B cell (primary cell): ENCODE measurements around the gene TBC1D1. TPM values are rescaled to one million over a fixed set of nuclear protein-coding genes. Genes with fewer than 3 reads are reported as not detected.

Experiments
- ATAC-seq: fragments of 200-7000 bp; cut with Tn5 transposase; one replicate; pipeline ENCODE4 v1.10.0; 2021; ENCODE audit warnings: low read depth, mild to moderate bottlenecking, moderate number of reproducible peaks, moderate library complexity
- CTCF ChIA-PET: fragments of 350-600 bp; sonication (Branson Sonifier 250); formaldehyde crosslinking; loops from one replicate; lab custom pipeline; 2021; ENCODE audit warnings: antibody characterized with exemption, inconsistent platforms; lab: Charles Lee
- POLR2A ChIA-PET: fragments of 350-600 bp; sonication (Branson Sonifier 250); formaldehyde crosslinking; loops from one replicate; lab custom pipeline; 2021; ENCODE audit warnings: antibody characterized with exemption; lab: Charles Lee
- DNase-seq: peaks from one replicate; pipeline ENCODE4 v3.0.0; 2013
- H2AFZ ChIP-seq: 2 replicates; pipeline ENCODE4 v1.6.1; 2012; ENCODE audit warnings: mild to moderate bottlenecking, low read depth, low read length; ENCODE audit not compliant: insufficient read depth, poor library complexity, severe bottlenecking
- H3K27ac ChIP-seq, 2 donors: 1 replicate in 1 of 2; 2 replicates in 1 of 2; pipeline ENCODE4 v1.5.1; 2012 to 2013; ENCODE audit warnings: low read length in 2 of 2, mild to moderate bottlenecking in 2 of 2, moderate library complexity in 1 of 2
- H3K27me3 ChIP-seq, 4 experiments: fragments of 200-600 bp in 1 of 4; sonication (generic) in 1 of 4; replicated peaks in 1 of 4; 1 replicate in 2 of 4; 2 replicates in 2 of 4; pipeline versions ENCODE4 v1.6.1 to v1.7.0; 2013 to 2016; ENCODE audit warnings: low read length in 3 of 4, mild to moderate bottlenecking in 2 of 4, mixed read lengths in 1 of 4, moderate library complexity in 1 of 4; ENCODE audit not compliant: insufficient read depth in 4 of 4, control insufficient read depth in 3 of 4; ENCODE audit errors: control extremely low read depth in 1 of 4
- H3K36me3 ChIP-seq, 2 experiments: replicated peaks in 1 of 2; 1 replicate in 1 of 2; 2 replicates in 1 of 2; pipeline versions ENCODE4 v1.6.1 to v1.7.1; 2013; ENCODE audit warnings: low read length in 1 of 2; ENCODE audit not compliant: insufficient read depth in 2 of 2, control insufficient read depth in 1 of 2; ENCODE audit errors: control extremely low read depth in 1 of 2, extremely low read depth in 1 of 2
- H3K4me1 ChIP-seq, 2 donors: fragments of 200-600 bp in 1 of 2; sonication (generic) in 1 of 2; 1 replicate in 1 of 2; 2 replicates in 1 of 2; pipeline versions ENCODE4 v1.5.1 to v1.6.1; 2013 to 2017; ENCODE audit warnings: low read length in 2 of 2; ENCODE audit not compliant: control insufficient read depth in 2 of 2, insufficient read depth in 2 of 2
- H3K4me2 ChIP-seq: replicated peaks from 2 replicates; pipeline ENCODE3; 2012; ENCODE audit warnings: mild to moderate bottlenecking, low read depth, low read length; ENCODE audit not compliant: poor library complexity, severe bottlenecking
- H3K4me3 ChIP-seq, 5 experiments: fragments of 200-600 bp in 1 of 5; sonication (generic) in 1 of 5; 1 replicate in 3 of 5; 2 replicates in 2 of 5; pipeline versions ENCODE4 v1.5.1 to v1.7.0; 2011 to 2016; ENCODE audit warnings: low read length in 4 of 5, mild to moderate bottlenecking in 4 of 5, low read depth in 2 of 5, control low read depth in 1 of 5, moderate library complexity in 1 of 5; ENCODE audit not compliant: insufficient read depth in 1 of 5; ENCODE audit errors: control extremely low read depth in 1 of 5, extremely low read depth in 1 of 5
- H3K79me2 ChIP-seq: fragments of 200-600 bp; sonication (generic); one replicate; pipeline ENCODE4 v1.6.0; 2016; ENCODE audit warnings: low read length; ENCODE audit not compliant: control insufficient read depth, insufficient read depth
- H3K9ac ChIP-seq: fragments of 200-600 bp; sonication (generic); 2 replicates; pipeline ENCODE4 v1.6.1; 2017; ENCODE audit warnings: mild to moderate bottlenecking, low read length, moderate library complexity
- H3K9me3 ChIP-seq, 3 donors: one replicate each; pipeline versions ENCODE4 v1.6.1 to v1.7.1; 2013; ENCODE audit warnings: low read length in 2 of 3; ENCODE audit not compliant: control insufficient read depth in 2 of 3, insufficient read depth in 1 of 3; ENCODE audit errors: control extremely low read depth in 1 of 3
- H4K20me1 ChIP-seq: 2 replicates; pipeline ENCODE4 v1.6.0; 2012; ENCODE audit warnings: mild to moderate bottlenecking, low read length; ENCODE audit not compliant: insufficient read depth, control insufficient read depth, poor library complexity, severe bottlenecking
- H3K27ac Mint-ChIP-seq: one replicate; pipeline ENCODE4 v1.8.0; 2021; ENCODE audit warnings: mixed read lengths
- H3K27me3 Mint-ChIP-seq: one replicate; pipeline ENCODE4 v1.8.0; 2021; ENCODE audit warnings: mixed read lengths
- H3K4me1 Mint-ChIP-seq: one replicate; pipeline ENCODE4 v1.8.0; 2021; ENCODE audit warnings: mixed read lengths
- H3K4me3 Mint-ChIP-seq: one replicate; pipeline ENCODE4 v1.8.0; 2021; ENCODE audit warnings: mixed read lengths
- H3K9me3 Mint-ChIP-seq: one replicate; pipeline ENCODE4 v1.8.0; 2022; ENCODE audit warnings: mixed read lengths; ENCODE audit not compliant: insufficient read depth
- CTCF ChIP-seq: fragments of 200-600 bp; IDR thresholded peaks from one replicate; pipeline ENCODE4 v1.8.0; 2022; ENCODE audit warnings: antibody characterized with exemption, mild to moderate bottlenecking
- EZH2 ChIP-seq: IDR thresholded peaks from 2 replicates; pipeline ENCODE4 v1.6.1; 2012; ENCODE audit warnings: borderline replicate concordance, low read depth, mild to moderate bottlenecking, moderate library complexity, low read length; ENCODE audit not compliant: insufficient read depth, poor library complexity, severe bottlenecking
- WGBS: methylation state at CpG from one replicate; pipeline ENCODE4 v1.1.5; 2013; ENCODE audit warnings: missing lambda C conversion rate; ENCODE audit not compliant: insufficient coverage; 5-methylcytosine and 5-hydroxymethylcytosine counted together
- intact Hi-C: fragments of 100-400 bp; cut with micrococcal nuclease; formaldehyde crosslinking; loops from one replicate; pipeline ENCODE4 v1.10.0; 2022
- polyA plus RNA-seq: library from polyadenylated mRNA; depleted of rRNA; stranded (reverse); fragments of >200 nt; gene quantifications from 2 replicates; pipeline ENCODE4 v1.2.3, GENCODE V29; 2012
- total RNA-seq, 2 donors: library from RNA; stranded (reverse); fragments of 120-200 nt in 1 of 2; gene quantifications; 1 replicate in 1 of 2; 2 replicates in 1 of 2; pipeline versions ENCODE4 v1.2.3 to v1.2.4, GENCODE V29; 2013 to 2022

Gene TBC1D1
- total and polyA plus RNA-seq, 2 donors (not counting 1 experiment from before 2014, with no cell fraction given) = 88.2 to 98.7 TPM

DNA sequence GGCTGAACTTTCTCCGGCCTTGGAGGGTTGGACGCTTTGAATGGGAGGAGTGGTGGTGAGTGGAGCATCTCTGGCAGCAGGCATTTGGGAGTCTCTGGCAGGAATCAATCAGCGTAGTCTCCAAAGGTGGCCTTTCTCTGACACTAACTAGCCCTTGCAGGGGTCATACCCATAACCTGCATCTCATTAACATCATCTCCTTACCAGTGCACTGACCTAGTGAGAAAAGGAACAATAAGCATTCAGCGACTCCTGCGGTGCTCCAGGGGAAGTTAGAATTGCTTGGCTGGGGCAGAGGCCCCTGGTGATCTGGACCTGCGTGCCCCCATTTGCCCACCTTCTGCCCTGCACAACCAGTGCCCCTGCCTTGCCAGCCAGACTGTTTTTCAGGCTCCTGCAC is 231.2 kb downstream of the TBC1D1 start:
- Histone ChIP-seq H3K4me1 (no peaks in the 10 kb centered on the region), H3K27me3 (no peaks in the 10 kb centered on the region), H2AFZ (no peak overlapping the region), H3K79me2 (peaks cover 2% of the 10 kb centered on the region), H3K4me3 (no peak overlapping the region), H3K27ac (no peak overlapping the region), H3K9ac (no peak overlapping the region), H4K20me1 (no peaks in the 10 kb centered on the region), H3K4me2 (no peak overlapping the region), H3K9me3 (no peaks in the 10 kb centered on the region), H3K36me3 (peaks cover 13 to 64% of the 10 kb centered on the region in 2 experiments)
- Mint-ChIP-seq H3K27me3 (no peaks in the 10 kb centered on the region), H3K27ac (no peak overlapping the region), H3K4me3 (no peak overlapping the region), H3K4me1 (no peaks in the 10 kb centered on the region), H3K9me3 (no peaks in the 10 kb centered on the region)
- TF ChIP-seq CTCF = no peak
- no peak for TF ChIP-seq EZH2
- ChIA-PET CTCF (no interaction called here), POLR2A (no interaction called here)
- ATAC-seq (no peak), DNase-seq (no peak)
- 93% methylated on average over 2 of the region's 6 CpGs for WGBS
- intact Hi-C loops = no loop called here

DNA sequence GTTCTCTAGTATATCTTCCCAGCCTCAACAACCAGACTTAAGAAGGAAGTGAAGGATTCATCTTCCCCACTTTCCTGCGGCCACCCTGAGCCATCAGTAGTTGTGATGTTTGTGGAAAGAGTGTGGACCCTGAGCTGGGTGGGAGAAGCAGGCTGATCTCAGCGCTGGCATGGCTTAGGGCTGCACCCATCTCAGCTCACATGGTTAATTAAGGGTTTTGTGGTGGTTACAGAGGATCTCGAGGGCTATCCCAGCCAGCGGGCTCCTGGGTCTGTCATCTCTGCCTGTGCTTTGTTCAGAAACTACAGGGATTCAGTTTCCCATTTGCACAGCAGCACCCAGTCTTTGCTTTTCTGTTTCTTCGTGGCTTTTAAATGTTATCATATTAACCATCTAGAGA is 232.7 kb downstream of the TBC1D1 start:
- Histone ChIP-seq H3K79me2 (peaks cover 2% of the 10 kb centered on the region), H3K9ac (no peak overlapping the region), H3K27me3 (no peaks in the 10 kb centered on the region), H3K36me3 (peaks cover 12 to 58% of the 10 kb centered on the region in 2 experiments), H3K4me3 (no peak overlapping the region), H2AFZ (no peak overlapping the region), H3K4me1 (peaks cover 5 to 7% of the 10 kb centered on the region in 2 donors), H3K9me3 (no peaks in the 10 kb centered on the region), H4K20me1 (no peaks in the 10 kb centered on the region), H3K4me2 (no peak overlapping the region), H3K27ac (no peak overlapping the region)
- TF ChIP-seq EZH2 (no peak), CTCF (no peak)
- POLR2A ChIA-PET = no interaction called here
- ATAC-seq (no peak), DNase-seq (no peak)
- no peaks in the 10 kb centered on the region for H3K9me3 Mint-ChIP-seq
- no peak overlapping the region for H3K4me3 Mint-ChIP-seq
- peaks cover 9% of the 10 kb centered on the region for H3K4me1 Mint-ChIP-seq
- H3K27me3 Mint-ChIP-seq = no peaks in the 10 kb centered on the region
- CTCF ChIA-PET = interaction anchor here (1.6 kb wide), 1 partner anchor 55 kb away, joined by 3 read pairs; no protein-coding TSS in a partner anchor
- intact Hi-C loops = no loop called here
- 90% methylated on average over 5 of the region's 5 CpGs for WGBS
- no peak overlapping the region for H3K27ac Mint-ChIP-seq
